GM23338 (cell line): ENCODE results near the gene POLA1. TPM values are rescaled to one million over a fixed set of nuclear protein-coding genes. Genes with fewer than 3 reads are reported as not detected.

ENCODE experiments used
- ATAC-seq: fragments of 200-7000 bp; cut with Tn5 transposase; 3 replicates; pipeline ENCODE4 v1.9.1; 2020
- DNase-seq: peaks from one replicate; pipeline ENCODE4 v3.0.0-alpha.2; 2015; ENCODE audit warnings: low spot score
- H2AFZ ChIP-seq: fragments of 200-600 bp; sonication (generic); 2 replicates; pipeline ENCODE4 v1.8.0; 2016; ENCODE audit warnings: antibody characterized with exemption, mild to moderate bottlenecking, moderate library complexity
- H3F3A ChIP-seq: fragments of 200-600 bp; sonication (generic); replicated peaks from 2 replicates; pipeline ENCODE4 v1.8.0; 2017; ENCODE audit warnings: antibody characterized with exemption, mixed run types, low read depth
- H3K27ac ChIP-seq: fragments of 200-600 bp; sonication (generic); 2 replicates; pipeline ENCODE4 v1.6.1; 2016; ENCODE audit warnings: low read depth
- H3K27me3 ChIP-seq: fragments of 200-600 bp; sonication (generic); 2 replicates; pipeline ENCODE4 v1.8.0; 2016; ENCODE audit warnings: mild to moderate bottlenecking, mixed run types, moderate library complexity; ENCODE audit not compliant: insufficient read depth
- H3K36me3 ChIP-seq: fragments of 200-600 bp; sonication (generic); 2 replicates; pipeline ENCODE4 v1.8.0; 2016; ENCODE audit warnings: mild to moderate bottlenecking; ENCODE audit not compliant: insufficient read depth
- H3K4me1 ChIP-seq: fragments of 200-600 bp; sonication (generic); 2 replicates; pipeline ENCODE4 v1.8.0; 2016; ENCODE audit warnings: mild to moderate bottlenecking, moderate library complexity; ENCODE audit not compliant: insufficient read depth
- H3K4me2 ChIP-seq: fragments of 200-600 bp; sonication (generic); 2 replicates; pipeline ENCODE4 v1.7.1; 2017; ENCODE audit warnings: mixed run types
- H3K4me3 ChIP-seq: fragments of 200-600 bp; sonication (generic); 2 replicates; pipeline ENCODE4 v1.6.1; 2016; ENCODE audit warnings: mixed run types
- H3K79me2 ChIP-seq: fragments of 200-600 bp; sonication (generic); replicated peaks from 2 replicates; pipeline ENCODE4 v1.8.0; 2017; ENCODE audit warnings: mild to moderate bottlenecking; ENCODE audit not compliant: insufficient read depth
- H3K9me2 ChIP-seq: fragments of 200-600 bp; sonication (generic); 2 replicates; pipeline ENCODE4 v1.8.0; 2017; ENCODE audit not compliant: insufficient read depth
- H4K20me1 ChIP-seq: fragments of 200-600 bp; sonication (generic); replicated peaks from 2 replicates; pipeline ENCODE4 v1.8.0; 2017; ENCODE audit warnings: mild to moderate bottlenecking; ENCODE audit not compliant: insufficient read depth
- H3K27ac Mint-ChIP-seq: 2 replicates; pipeline ENCODE4 v1.8.0; 2020; ENCODE audit warnings: inconsistent platforms, mild to moderate bottlenecking, moderate library complexity, mixed read lengths
- H3K27me3 Mint-ChIP-seq: 3 replicates; pipeline ENCODE4 v1.8.0; 2022; ENCODE audit warnings: low read depth, mild to moderate bottlenecking, moderate library complexity, mixed read lengths, inconsistent platforms; ENCODE audit not compliant: insufficient read depth, poor library complexity
- H3K36me3 Mint-ChIP-seq: 3 replicates; pipeline ENCODE4 v1.8.0; 2021; ENCODE audit warnings: low read depth, mild to moderate bottlenecking, inconsistent platforms, moderate library complexity, mixed read lengths
- H3K4me1 Mint-ChIP-seq: 3 replicates; pipeline ENCODE4 v1.8.0; 2020; ENCODE audit warnings: mild to moderate bottlenecking, inconsistent platforms, mixed read lengths
- H3K4me3 Mint-ChIP-seq: 3 replicates; pipeline ENCODE4 v1.8.0; 2021; ENCODE audit warnings: moderate library complexity, mild to moderate bottlenecking, inconsistent platforms, mixed read lengths
- H3K9me3 Mint-ChIP-seq: 3 replicates; pipeline ENCODE4 v1.8.0; 2020; ENCODE audit warnings: moderate library complexity, mild to moderate bottlenecking, inconsistent platforms, mixed read lengths
- polyA plus RNA-seq: library from polyadenylated mRNA; unstranded; fragments of >200 nt; fragmentation: Nextera tagmentation; extraction: Ambion mirVana; gene quantifications from 2 replicates; pipeline ENCODE4 v1.2.1, GENCODE V29; 2016
- total RNA-seq: library from RNA; depleted of rRNA; stranded (reverse); fragments of >200 nt; shearing (Covaris generic); gene quantifications from 2 replicates; pipeline ENCODE4 v1.2.3, GENCODE V29; 2014
- TF ChIP-seq, protein P1 (sequence below): fragments of 250-450 bp; sonication (Bioruptor Pico); IDR thresholded peaks from 2 replicates; pipeline ENCODE4 v1.5.0; 2020; ENCODE audit warnings: mild to moderate bottlenecking, moderate library complexity
- TF ChIP-seq, protein P2 (sequence below), 2 experiments: fragments of 200-600 bp in 1 of 2; sonication (generic) in 1 of 2; conservative IDR thresholded peaks; 2 replicates each; pipeline versions ENCODE4 v1.5.1 to v1.6.1; 2016 to 2017; ENCODE audit warnings: antibody characterized with exemption in 2 of 2, low read depth in 2 of 2, mild to moderate bottlenecking in 2 of 2, moderate library complexity in 1 of 2

Gene POLA1
- total and polyA plus RNA-seq, 2 experiments from 2014 or later: 12.6 to 36.6 TPM

DNA sequence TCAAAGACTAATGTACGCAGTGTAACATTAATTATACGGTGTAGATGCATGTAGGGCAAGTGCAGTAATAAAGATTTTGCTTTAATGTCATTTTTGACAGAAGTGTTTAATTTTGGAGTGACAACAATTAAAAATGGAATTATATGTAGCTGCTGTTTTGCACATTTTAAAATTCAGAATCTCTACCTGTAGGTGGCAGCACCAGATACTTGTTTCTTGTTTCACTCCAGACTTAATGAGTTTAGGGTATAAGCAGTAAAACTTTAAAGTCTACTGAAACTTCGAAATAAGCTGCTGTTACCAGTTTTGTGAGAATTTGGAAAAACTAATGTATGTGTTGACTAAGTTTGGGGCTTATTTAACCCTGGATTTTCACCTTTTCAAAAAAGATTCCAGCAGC, 144.9 kb downstream of the POLA1 start:
- ATAC-seq (no peak), DNase-seq (peak; percentile 32)
- H3K9me2 ChIP-seq: no peaks in the 10 kb centered on the region
- no peak overlapping the region for H2AFZ ChIP-seq
- Mint-ChIP-seq H3K36me3 (peaks cover 7% of the 10 kb centered on the region; the same call in 2 of the 3 replicates), H3K4me1 (no peaks in the 10 kb centered on the region), H3K9me3 (no peaks in the 10 kb centered on the region), H3K27me3 (no peaks in the 10 kb centered on the region), H3K27ac (no peak overlapping the region), H3K4me3 (no peak overlapping the region)
- H3K4me2 ChIP-seq: no peak overlapping the region
- no peaks in the 10 kb centered on the region for H3F3A ChIP-seq
- H3K4me1 ChIP-seq: peaks cover 3% of the 10 kb centered on the region
- no peaks in the 10 kb centered on the region for H3K27me3 ChIP-seq
- no peak overlapping the region for H3K4me3 ChIP-seq
- H3K79me2 ChIP-seq: 0 out of 2 replicates have a peak, but pooled peaks cover 2% of the 10 kb centered on the region
- H3K27ac ChIP-seq: no peak overlapping the region
- no peaks in the 10 kb centered on the region for H3K36me3 ChIP-seq
- TF ChIP-seq, protein P1, sequence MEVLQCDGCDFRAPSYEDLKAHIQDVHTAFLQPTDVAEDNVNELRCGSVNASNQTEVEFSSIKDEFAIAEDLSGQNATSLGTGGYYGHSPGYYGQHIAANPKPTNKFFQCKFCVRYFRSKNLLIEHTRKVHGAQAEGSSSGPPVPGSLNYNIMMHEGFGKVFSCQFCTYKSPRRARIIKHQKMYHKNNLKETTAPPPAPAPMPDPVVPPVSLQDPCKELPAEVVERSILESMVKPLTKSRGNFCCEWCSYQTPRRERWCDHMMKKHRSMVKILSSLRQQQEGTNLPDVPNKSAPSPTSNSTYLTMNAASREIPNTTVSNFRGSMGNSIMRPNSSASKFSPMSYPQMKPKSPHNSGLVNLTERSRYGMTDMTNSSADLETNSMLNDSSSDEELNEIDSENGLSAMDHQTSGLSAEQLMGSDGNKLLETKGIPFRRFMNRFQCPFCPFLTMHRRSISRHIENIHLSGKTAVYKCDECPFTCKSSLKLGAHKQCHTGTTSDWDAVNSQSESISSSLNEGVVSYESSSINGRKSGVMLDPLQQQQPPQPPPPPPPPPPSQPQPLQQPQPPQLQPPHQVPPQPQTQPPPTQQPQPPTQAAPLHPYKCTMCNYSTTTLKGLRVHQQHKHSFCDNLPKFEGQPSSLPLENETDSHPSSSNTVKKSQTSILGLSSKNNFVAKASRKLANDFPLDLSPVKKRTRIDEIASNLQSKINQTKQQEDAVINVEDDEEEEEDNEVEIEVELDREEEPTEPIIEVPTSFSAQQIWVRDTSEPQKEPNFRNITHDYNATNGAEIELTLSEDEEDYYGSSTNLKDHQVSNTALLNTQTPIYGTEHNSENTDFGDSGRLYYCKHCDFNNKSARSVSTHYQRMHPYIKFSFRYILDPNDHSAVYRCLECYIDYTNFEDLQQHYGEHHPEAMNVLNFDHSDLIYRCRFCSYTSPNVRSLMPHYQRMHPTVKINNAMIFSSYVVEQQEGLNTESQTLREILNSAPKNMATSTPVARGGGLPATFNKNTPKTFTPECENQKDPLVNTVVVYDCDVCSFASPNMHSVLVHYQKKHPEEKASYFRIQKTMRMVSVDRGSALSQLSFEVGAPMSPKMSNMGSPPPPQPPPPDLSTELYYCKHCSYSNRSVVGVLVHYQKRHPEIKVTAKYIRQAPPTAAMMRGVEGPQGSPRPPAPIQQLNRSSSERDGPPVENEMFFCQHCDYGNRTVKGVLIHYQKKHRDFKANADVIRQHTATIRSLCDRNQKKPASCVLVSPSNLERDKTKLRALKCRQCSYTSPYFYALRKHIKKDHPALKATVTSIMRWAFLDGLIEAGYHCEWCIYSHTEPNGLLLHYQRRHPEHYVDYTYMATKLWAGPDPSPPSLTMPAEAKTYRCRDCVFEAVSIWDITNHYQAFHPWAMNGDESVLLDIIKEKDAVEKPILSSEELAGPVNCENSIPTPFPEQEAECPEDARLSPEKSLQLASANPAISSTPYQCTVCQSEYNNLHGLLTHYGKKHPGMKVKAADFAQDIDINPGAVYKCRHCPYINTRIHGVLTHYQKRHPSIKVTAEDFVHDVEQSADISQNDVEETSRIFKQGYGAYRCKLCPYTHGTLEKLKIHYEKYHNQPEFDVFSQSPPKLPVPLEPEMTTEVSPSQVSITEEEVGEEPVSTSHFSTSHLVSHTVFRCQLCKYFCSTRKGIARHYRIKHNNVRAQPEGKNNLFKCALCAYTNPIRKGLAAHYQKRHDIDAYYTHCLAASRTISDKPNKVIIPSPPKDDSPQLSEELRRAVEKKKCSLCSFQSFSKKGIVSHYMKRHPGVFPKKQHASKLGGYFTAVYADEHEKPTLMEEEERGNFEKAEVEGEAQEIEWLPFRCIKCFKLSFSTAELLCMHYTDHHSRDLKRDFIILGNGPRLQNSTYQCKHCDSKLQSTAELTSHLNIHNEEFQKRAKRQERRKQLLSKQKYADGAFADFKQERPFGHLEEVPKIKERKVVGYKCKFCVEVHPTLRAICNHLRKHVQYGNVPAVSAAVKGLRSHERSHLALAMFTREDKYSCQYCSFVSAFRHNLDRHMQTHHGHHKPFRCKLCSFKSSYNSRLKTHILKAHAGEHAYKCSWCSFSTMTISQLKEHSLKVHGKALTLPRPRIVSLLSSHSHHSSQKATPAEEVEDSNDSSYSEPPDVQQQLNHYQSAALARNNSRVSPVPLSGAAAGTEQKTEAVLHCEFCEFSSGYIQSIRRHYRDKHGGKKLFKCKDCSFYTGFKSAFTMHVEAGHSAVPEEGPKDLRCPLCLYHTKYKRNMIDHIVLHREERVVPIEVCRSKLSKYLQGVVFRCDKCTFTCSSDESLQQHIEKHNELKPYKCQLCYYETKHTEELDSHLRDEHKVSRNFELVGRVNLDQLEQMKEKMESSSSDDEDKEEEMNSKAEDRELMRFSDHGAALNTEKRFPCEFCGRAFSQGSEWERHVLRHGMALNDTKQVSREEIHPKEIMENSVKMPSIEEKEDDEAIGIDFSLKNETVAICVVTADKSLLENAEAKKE (CRISPR knock-in tag): no peak
- TF ChIP-seq, protein P2, sequence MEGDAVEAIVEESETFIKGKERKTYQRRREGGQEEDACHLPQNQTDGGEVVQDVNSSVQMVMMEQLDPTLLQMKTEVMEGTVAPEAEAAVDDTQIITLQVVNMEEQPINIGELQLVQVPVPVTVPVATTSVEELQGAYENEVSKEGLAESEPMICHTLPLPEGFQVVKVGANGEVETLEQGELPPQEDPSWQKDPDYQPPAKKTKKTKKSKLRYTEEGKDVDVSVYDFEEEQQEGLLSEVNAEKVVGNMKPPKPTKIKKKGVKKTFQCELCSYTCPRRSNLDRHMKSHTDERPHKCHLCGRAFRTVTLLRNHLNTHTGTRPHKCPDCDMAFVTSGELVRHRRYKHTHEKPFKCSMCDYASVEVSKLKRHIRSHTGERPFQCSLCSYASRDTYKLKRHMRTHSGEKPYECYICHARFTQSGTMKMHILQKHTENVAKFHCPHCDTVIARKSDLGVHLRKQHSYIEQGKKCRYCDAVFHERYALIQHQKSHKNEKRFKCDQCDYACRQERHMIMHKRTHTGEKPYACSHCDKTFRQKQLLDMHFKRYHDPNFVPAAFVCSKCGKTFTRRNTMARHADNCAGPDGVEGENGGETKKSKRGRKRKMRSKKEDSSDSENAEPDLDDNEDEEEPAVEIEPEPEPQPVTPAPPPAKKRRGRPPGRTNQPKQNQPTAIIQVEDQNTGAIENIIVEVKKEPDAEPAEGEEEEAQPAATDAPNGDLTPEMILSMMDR (conservative IDR thresholded peaks at IDR 0.05; ENCODE audit: low read depth in 2 of 2): peak; percentile 48 to 66; a peak in 3 of 4 replicates
- no peaks in the 10 kb centered on the region for H4K20me1 ChIP-seq

DNA sequence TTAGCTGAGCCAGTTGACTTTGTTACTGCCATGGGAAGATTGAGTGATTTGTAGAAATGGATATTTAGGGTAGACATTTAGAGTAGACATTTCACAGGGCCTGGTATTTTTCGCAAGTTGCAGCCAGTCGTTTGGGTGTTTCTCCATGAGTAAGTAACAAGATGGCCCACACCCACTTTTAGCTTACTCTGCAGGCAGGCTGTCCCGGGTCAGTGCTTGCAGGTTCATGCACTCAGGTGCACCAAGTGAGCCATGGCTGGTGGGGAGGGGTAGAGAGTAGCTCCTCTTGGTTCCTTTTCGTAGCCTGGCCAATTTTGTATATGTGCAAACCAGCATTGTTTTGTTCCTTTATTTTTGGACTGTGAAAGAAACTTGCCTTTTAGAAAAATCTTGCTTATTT, 145.6 kb downstream of the POLA1 start:
- Mint-ChIP-seq H3K27ac (no peak overlapping the region), H3K27me3 (no peaks in the 10 kb centered on the region), H3K4me1 (no peaks in the 10 kb centered on the region), H3K9me3 (no peaks in the 10 kb centered on the region), H3K4me3 (no peak overlapping the region), H3K36me3 (peaks cover 7% of the 10 kb centered on the region; the same call in 2 of the 3 replicates)
- Histone ChIP-seq H3K9me2 (no peaks in the 10 kb centered on the region), H3K27me3 (no peaks in the 10 kb centered on the region), H3K79me2 (0 out of 2 replicates have a peak, but pooled peaks cover 2% of the 10 kb centered on the region), H4K20me1 (no peaks in the 10 kb centered on the region), H3K4me1 (peaks cover 3% of the 10 kb centered on the region), H2AFZ (no peak overlapping the region), H3F3A (no peaks in the 10 kb centered on the region), H3K27ac (no peak overlapping the region), H3K36me3 (no peaks in the 10 kb centered on the region), H3K4me3 (no peak overlapping the region), H3K4me2 (no peak overlapping the region)
- ATAC-seq: no peak
- DNase-seq: no peak
- TF ChIP-seq, protein P1 (CRISPR knock-in tag): no peak
